Measurements from ENCODE around the gene SLC26A3.

- no peak for TF ChIP-seq YY1 (IDR thresholded peaks at IDR 0.05; ENCODE audit: low read depth)
- TF ChIP-seq REST (IDR thresholded peaks at IDR 0.05; ENCODE audit: low read depth): no peak
- no peak for TF ChIP-seq EP300 (IDR thresholded peaks at IDR 0.05; ENCODE audit: borderline replicate concordance)
- TF ChIP-seq EGR1 (IDR thresholded peaks at IDR 0.05): no peak
- no peak for TF ChIP-seq USF1 (IDR thresholded peaks at IDR 0.05)
- TF ChIP-seq RAD21 (IDR thresholded peaks at IDR 0.05; ENCODE audit: low read depth): no peak
- TF ChIP-seq MAX (IDR thresholded peaks at IDR 0.05): no peak
- no peak for TF ChIP-seq CEBPB (IDR thresholded peaks at IDR 0.05)
- no peak for TF ChIP-seq TAF1 (IDR thresholded peaks at IDR 0.05; ENCODE audit: low read depth)
- TF ChIP-seq CREB1 (IDR thresholded peaks at IDR 0.05; ENCODE audit: low read depth): no peak
- no peak for TF ChIP-seq TCF12 (IDR thresholded peaks at IDR 0.05; ENCODE audit: low read depth)
- TF ChIP-seq FOXM1 (IDR thresholded peaks at IDR 0.05; ENCODE audit: borderline replicate concordance, low read depth): no peak
Measured at GRCh38 chr7:107811934-107812333, 8.9 kb upstream of the SLC26A3 start.
